HG02798 (cell line): ENCODE data around the gene TFEB.

Experiments
- ATAC-seq: cut with Tn5 transposase; IDR thresholded peaks from one replicate; pipeline ENCODE4 v1.9.1; 2021; ENCODE audit warnings: mild to moderate bottlenecking; ENCODE audit not compliant: unreplicated experiment, poor library complexity

Gene TFEB

DNA sequence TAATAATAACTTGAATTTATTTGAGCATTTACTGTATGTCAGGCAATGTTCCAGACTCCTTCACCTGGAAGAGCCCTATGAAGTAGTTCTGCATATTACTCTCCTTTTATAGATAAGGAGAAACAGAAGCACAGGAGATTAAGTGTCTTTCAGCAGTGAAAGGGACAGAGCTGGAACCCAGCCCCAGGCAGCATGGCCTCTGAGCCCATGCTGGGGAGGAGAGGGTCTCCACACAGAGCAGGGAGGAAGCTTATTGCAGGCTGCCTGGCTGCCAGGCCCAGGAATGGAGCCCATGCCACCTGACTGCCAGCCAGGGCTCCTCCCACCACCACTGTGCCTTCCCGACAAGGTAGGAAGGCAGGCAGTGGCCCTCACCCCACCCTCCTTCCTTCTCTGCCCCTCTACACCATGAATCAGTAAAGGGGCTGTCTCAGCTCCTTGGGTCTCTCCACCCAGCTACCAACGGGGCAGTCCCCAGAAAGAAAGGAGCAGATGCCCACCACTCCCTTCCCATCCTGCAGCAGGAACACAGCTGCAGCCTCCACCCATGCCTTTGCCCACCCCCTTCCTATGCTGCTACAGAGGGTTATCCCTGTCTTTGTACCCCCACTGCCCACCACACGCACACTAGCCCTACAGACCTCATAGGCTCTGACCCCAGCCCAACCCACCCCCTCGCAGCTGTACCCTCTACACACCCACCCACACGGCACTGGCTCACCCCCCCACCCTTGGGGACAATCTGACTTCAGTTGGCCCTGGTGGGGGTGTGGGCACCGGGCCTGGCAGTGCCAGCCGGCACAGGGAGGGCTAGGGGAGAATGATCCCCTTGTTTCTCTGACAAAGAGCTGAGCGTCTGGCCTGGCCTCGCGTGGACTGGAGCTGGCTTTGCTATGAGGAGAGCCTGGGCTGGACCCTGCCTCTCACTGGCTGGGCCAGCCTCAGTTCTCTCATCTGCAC, 41.8 kb downstream of the TFEB start:
- no peak for ATAC-seq

GRCh38 chr6:41692730-41693129, 42.7 kb downstream of the TFEB start:
- ATAC-seq, result no peak

GRCh38 chr6:41692080-41692675, 43.2 kb downstream of the TFEB start:
- no peak for ATAC-seq

DNA sequence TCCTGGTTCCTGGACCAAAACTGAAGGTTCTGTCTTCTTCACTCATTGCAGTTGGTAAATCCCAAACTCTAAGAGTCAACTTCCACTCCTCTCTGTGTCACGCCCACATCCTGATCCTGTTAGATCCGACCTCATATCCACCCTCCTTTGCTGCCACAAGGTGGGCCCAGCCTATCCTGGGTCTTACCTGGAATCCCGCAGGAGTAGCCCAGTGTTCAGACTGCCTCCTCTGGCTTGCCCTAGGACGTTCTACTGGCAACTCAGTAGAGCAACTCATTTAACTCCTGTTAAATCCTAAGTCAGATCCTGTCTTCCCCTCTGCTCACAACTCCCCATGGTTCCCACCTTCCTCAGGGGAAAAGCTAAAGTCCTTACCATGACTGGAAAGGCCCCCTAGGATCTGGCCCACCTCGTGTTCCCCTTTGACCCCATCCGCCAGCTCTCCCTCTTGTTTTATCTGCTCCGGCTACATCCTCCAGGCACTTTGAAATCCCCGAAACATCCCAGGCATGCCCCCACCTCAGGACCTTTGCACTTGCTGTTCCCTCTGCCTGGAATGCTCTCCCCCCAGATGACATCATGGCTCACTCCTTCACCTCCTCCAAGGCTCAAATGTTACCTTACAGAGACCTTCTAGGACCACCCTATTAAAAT, 43.9 kb downstream of the TFEB start:
- ATAC-seq, result no peak

DNA sequence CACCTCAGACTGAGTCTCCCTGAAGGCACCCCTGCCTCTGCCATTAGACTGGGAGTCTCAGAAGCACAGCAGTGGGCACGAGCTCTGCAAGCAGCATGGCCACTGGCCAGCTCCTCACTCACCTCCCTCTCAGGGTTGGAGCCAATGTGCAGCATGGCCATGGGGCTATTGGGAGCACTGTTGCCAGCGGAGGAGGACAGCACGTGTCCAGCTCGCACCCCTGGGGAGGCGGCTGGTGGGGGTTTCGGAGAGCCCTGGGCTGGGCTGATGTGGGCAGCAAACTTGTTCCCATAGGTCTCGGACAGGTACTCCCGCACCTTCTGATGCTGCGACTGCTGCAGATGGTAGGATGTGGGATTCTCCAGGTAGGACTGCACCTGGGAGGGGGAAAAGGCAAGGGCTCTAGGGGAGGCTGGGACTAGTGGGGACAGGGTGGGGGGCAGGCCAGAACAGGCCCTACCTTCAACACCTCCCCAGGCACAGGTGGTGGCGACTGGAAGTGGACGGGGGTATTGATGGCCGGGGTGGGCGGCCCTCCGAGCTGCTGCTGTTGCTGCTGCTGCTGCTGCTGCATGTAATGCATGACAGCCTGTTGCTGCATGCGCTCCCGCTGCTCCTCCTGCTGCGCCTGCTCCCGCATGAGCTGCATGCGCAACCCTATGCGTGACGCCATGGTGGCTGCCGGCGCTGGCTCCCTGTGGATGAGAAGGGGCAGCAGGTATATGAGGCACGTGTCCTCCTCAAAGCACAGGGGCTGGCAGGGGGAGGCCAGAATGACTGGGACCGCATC, 44.7 kb downstream of the TFEB start:
- no peak for ATAC-seq

GRCh38 chr6:41689171-41690008, 46.0 kb downstream of the TFEB start:
- no peak for ATAC-seq

GRCh38 chr6:41688256-41688965, 47.0 kb downstream of the TFEB start:
- no peak for ATAC-seq

DNA sequence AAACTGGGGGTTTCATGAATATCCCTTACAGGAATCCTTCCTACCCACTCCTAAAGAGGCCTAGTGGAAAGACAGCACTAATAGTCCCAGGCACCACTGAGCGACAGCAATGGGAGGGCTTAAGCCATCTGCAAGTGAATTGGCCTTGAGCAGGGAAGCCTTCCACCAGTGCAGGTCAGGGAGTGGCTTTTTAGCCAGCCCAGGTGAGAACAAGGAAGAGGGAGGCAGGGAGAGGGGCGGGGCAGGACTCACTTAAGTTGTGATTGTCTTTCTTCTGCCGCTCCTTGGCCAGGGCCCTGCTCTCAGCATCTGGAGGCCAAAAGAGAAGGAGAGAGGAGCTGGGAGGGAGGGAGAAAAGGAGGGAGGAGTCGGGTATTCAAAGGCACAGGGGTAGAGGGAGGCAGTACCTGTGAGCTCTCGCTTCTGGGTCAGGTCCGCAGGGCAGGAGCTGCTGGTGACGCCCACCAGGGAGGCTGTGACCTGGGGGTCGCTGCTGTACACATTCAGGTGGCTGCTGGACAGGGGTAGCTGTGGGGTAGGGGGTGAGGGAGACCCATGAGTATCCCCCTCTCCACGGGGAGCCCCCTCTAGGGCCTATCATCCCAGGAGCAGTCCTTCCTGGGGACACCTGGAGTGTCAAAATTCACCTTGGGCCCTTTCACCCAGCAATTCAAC, 47.8 kb downstream of the TFEB start:
- ATAC-seq, result no peak

GRCh38 chr6:41685641-41686380, 49.6 kb downstream of the TFEB start:
- ATAC-seq, result no peak

- no peak for ATAC-seq
These were observed 50.9 kb downstream of the TFEB start for GRCh38 chr6:41684311-41685180.

GRCh38 chr6:41683523-41684310, 51.7 kb downstream of the TFEB start:
- ATAC-seq, result peak; percentile 61

GRCh38 chr6:41683273-41683522, 52.2 kb downstream of the TFEB start:
- ATAC-seq, result no peak

GRCh38 chr6:41682497-41683272, 52.7 kb downstream of the TFEB start:
- no peak for ATAC-seq

DNA sequence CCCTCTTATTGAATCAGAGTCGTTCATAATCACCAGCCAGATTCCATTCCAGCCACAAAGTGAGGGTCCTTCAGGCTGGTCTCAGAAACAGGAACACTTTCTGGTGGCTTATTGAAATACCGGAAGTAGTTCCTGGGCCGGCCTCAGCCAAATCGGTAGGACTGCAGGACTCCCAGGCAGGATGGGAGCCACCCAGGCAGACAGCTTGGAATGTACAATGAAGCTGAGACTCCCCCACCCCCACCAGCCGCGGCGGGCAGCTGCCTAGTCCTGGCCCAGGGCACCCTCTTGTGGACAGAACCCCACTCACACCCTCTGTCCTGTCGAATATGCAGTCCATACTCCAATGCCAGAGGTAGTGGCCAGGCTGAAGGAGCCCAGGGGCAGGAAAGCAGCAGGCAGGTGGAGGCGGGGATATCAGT, 53.3 kb downstream of the TFEB start:
- ATAC-seq, result no peak

- ATAC-seq, result no peak
These were observed 55.0 kb downstream of the TFEB start for GRCh38 chr6:41680182-41680965.
